Uterus (tissue), 2 donors: ENCODE data around the gene TSEN34.

ENCODE experiments used
- POLR2A ChIP-seq, 2 donors: fragments of 450-650 bp; IDR thresholded peaks; one replicate each; pipeline ENCODE4 v1.6.1; 2016; ENCODE audit warnings: antibody characterized with exemption in 2 of 2, mild to moderate bottlenecking in 1 of 2, moderate library complexity in 1 of 2
- TF ChIP-seq, protein P1 (sequence below), 4 experiments: fragments of 200-600 bp in 2 of 4; fragments of 450-650 bp in 2 of 4; sonication (generic) in 2 of 4; IDR thresholded peaks; one replicate each; pipeline ENCODE4 v1.5.1; 2016 to 2019; ENCODE audit warnings: antibody characterized with exemption in 4 of 4, mild to moderate bottlenecking in 2 of 4, moderate library complexity in 1 of 4

DNA sequence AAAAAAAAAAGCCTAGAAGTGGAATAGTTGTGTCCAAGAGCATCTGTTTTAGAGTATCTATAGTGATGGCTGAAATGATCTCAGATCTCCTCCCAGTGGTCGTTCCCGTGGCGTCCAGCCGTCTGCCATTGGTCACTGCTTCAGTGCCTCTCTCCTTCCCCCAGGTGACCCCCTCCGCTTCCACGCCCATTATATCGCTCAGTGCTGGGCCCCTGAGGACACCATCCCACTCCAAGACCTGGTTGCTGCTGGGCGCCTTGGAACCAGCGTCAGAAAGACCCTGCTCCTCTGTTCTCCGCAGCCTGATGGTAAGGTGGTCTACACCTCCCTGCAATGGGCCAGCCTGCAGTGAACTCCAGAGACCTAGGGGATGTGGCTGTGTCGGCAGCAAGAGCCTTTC, 1.9 kb downstream of the TSEN34 start:
- TF ChIP-seq, protein P1, sequence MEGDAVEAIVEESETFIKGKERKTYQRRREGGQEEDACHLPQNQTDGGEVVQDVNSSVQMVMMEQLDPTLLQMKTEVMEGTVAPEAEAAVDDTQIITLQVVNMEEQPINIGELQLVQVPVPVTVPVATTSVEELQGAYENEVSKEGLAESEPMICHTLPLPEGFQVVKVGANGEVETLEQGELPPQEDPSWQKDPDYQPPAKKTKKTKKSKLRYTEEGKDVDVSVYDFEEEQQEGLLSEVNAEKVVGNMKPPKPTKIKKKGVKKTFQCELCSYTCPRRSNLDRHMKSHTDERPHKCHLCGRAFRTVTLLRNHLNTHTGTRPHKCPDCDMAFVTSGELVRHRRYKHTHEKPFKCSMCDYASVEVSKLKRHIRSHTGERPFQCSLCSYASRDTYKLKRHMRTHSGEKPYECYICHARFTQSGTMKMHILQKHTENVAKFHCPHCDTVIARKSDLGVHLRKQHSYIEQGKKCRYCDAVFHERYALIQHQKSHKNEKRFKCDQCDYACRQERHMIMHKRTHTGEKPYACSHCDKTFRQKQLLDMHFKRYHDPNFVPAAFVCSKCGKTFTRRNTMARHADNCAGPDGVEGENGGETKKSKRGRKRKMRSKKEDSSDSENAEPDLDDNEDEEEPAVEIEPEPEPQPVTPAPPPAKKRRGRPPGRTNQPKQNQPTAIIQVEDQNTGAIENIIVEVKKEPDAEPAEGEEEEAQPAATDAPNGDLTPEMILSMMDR (IDR thresholded peaks at IDR 0.05): no peak
- TF ChIP-seq POLR2A (IDR thresholded peaks at IDR 0.05): no peak
